ENCODE results near the gene LMAN2L. TPM values are rescaled to one million over a fixed set of nuclear protein-coding genes. Genes with fewer than 3 reads are reported as not detected.

LMAN2L gene
- total and polyA plus RNA-seq, 2 of the 8 experiments (the other 6 are each of a cell fraction or from before 2014, with no cell fraction given), result 14.3 to 17.6 TPM

DNA sequence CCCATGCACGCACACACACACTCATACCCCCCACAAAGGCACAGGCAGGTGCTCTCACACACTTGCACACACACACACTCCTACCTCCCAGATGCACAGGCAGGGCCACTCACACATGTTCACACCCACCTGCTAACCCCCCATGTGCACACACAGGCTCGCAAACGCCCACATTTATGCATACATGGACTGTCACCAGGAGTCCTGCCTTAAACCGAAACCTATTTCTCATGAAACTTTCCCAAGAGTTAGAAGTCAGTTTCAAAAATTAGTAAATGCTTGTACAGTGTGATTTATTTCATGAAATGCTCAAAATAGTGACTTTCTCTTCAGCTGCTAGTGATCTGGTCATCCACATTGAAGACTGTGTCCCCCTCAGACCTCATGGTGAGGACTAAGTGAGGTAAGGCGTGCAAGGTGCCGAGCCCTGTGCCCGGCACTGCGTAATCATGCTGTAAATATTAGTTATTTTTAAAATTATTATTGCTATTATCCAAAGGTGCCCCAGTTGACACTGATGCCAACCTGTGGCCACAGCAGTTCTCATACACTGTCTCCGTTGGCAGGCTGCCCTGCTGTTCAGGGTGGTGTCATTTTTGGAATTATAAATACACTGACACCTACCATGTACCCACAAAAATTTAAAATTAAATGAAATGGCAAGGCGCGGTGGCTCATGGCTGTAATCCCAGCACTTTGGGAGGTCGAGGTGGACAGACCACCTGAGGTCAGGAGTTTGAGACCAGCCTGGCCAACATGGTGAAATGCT lies 33.2 kb upstream of the LMAN2L start (continued):
- TF ChIP-seq, protein P1, sequence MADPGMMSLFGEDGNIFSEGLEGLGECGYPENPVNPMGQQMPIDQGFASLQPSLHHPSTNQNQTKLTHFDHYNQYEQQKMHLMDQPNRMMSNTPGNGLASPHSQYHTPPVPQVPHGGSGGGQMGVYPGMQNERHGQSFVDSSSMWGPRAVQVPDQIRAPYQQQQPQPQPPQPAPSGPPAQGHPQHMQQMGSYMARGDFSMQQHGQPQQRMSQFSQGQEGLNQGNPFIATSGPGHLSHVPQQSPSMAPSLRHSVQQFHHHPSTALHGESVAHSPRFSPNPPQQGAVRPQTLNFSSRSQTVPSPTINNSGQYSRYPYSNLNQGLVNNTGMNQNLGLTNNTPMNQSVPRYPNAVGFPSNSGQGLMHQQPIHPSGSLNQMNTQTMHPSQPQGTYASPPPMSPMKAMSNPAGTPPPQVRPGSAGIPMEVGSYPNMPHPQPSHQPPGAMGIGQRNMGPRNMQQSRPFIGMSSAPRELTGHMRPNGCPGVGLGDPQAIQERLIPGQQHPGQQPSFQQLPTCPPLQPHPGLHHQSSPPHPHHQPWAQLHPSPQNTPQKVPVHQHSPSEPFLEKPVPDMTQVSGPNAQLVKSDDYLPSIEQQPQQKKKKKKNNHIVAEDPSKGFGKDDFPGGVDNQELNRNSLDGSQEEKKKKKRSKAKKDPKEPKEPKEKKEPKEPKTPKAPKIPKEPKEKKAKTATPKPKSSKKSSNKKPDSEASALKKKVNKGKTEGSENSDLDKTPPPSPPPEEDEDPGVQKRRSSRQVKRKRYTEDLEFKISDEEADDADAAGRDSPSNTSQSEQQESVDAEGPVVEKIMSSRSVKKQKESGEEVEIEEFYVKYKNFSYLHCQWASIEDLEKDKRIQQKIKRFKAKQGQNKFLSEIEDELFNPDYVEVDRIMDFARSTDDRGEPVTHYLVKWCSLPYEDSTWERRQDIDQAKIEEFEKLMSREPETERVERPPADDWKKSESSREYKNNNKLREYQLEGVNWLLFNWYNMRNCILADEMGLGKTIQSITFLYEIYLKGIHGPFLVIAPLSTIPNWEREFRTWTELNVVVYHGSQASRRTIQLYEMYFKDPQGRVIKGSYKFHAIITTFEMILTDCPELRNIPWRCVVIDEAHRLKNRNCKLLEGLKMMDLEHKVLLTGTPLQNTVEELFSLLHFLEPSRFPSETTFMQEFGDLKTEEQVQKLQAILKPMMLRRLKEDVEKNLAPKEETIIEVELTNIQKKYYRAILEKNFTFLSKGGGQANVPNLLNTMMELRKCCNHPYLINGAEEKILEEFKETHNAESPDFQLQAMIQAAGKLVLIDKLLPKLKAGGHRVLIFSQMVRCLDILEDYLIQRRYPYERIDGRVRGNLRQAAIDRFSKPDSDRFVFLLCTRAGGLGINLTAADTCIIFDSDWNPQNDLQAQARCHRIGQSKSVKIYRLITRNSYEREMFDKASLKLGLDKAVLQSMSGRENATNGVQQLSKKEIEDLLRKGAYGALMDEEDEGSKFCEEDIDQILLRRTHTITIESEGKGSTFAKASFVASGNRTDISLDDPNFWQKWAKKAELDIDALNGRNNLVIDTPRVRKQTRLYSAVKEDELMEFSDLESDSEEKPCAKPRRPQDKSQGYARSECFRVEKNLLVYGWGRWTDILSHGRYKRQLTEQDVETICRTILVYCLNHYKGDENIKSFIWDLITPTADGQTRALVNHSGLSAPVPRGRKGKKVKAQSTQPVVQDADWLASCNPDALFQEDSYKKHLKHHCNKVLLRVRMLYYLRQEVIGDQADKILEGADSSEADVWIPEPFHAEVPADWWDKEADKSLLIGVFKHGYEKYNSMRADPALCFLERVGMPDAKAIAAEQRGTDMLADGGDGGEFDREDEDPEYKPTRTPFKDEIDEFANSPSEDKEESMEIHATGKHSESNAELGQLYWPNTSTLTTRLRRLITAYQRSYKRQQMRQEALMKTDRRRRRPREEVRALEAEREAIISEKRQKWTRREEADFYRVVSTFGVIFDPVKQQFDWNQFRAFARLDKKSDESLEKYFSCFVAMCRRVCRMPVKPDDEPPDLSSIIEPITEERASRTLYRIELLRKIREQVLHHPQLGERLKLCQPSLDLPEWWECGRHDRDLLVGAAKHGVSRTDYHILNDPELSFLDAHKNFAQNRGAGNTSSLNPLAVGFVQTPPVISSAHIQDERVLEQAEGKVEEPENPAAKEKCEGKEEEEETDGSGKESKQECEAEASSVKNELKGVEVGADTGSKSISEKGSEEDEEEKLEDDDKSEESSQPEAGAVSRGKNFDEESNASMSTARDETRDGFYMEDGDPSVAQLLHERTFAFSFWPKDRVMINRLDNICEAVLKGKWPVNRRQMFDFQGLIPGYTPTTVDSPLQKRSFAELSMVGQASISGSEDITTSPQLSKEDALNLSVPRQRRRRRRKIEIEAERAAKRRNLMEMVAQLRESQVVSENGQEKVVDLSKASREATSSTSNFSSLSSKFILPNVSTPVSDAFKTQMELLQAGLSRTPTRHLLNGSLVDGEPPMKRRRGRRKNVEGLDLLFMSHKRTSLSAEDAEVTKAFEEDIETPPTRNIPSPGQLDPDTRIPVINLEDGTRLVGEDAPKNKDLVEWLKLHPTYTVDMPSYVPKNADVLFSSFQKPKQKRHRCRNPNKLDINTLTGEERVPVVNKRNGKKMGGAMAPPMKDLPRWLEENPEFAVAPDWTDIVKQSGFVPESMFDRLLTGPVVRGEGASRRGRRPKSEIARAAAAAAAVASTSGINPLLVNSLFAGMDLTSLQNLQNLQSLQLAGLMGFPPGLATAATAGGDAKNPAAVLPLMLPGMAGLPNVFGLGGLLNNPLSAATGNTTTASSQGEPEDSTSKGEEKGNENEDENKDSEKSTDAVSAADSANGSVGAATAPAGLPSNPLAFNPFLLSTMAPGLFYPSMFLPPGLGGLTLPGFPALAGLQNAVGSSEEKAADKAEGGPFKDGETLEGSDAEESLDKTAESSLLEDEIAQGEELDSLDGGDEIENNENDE (IDR thresholded peaks at IDR 0.05; ENCODE audit: insufficient replicate concordance, low read length), result no peak
- TF ChIP-seq EGR1 (IDR thresholded peaks at IDR 0.05; ENCODE audit: borderline replicate concordance, low read depth, low read length) (no peak), TCF12 (IDR thresholded peaks at IDR 0.05; ENCODE audit: low read depth, low read length) (no peak), POU5F1 (IDR thresholded peaks at IDR 0.05; ENCODE audit: low read depth, low read length) (no peak), JUND (IDR thresholded peaks at IDR 0.05; ENCODE audit: low read length) (no peak), POLR2A (IDR thresholded peaks at IDR 0.05; ENCODE audit: control extremely low read depth in 1 of 2, low read depth in 2 of 2, low read length in 2 of 2) (no peak), PHF8 (conservative IDR thresholded peaks at IDR 0.05; ENCODE audit: low read depth, low read length) (no peak), RAD21 (IDR thresholded peaks at IDR 0.05 in 1 of 2, conservative IDR thresholded peaks at IDR 0.05 in 1 of 2; ENCODE audit: low read depth in 2 of 2, low read length in 2 of 2) (no peak)
- TF ChIP-seq, protein P2, sequence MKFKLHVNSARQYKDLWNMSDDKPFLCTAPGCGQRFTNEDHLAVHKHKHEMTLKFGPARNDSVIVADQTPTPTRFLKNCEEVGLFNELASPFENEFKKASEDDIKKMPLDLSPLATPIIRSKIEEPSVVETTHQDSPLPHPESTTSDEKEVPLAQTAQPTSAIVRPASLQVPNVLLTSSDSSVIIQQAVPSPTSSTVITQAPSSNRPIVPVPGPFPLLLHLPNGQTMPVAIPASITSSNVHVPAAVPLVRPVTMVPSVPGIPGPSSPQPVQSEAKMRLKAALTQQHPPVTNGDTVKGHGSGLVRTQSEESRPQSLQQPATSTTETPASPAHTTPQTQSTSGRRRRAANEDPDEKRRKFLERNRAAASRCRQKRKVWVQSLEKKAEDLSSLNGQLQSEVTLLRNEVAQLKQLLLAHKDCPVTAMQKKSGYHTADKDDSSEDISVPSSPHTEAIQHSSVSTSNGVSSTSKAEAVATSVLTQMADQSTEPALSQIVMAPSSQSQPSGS (IDR thresholded peaks at IDR 0.05; ENCODE audit: low read length), result no peak

Data from H1 (cell line).